HepG2 (cell line): ENCODE data around the gene ARL8B. TPM values are rescaled to one million over a fixed set of nuclear protein-coding genes. Genes with fewer than 3 reads are reported as not detected.

ENCODE experiments used
- CENPBD1 ChIP-seq: sonication (generic); formaldehyde crosslinking; IDR thresholded peaks from 2 replicates; pipeline ENCODE4 v1.8.0; 2022; ENCODE audit warnings: missing genetic modification reagents, low read depth, mild to moderate bottlenecking, borderline replicate concordance
- EZH2 ChIP-seq: conservative IDR thresholded peaks from 2 replicates; pipeline ENCODE4 v1.6.1; 2012; ENCODE audit warnings: mild to moderate bottlenecking, low read depth, low read length, moderate library complexity
- FOXO4 ChIP-seq: sonication (generic); formaldehyde crosslinking; conservative IDR thresholded peaks from 2 replicates; pipeline ENCODE4 v1.8.1; 2023; ENCODE audit warnings: missing genetic modification reagents
- GLI4 ChIP-seq: sonication (generic); formaldehyde crosslinking; IDR thresholded peaks from 2 replicates; pipeline ENCODE4 v1.5.1; 2020; ENCODE audit warnings: missing genetic modification reagents, mild to moderate bottlenecking, moderate library complexity, borderline replicate concordance
- HMG20A ChIP-seq: IDR thresholded peaks from 2 replicates; pipeline ENCODE4 v1.6.1; 2016; ENCODE audit warnings: borderline replicate concordance
- HNRNPLL ChIP-seq: fragments of 200-400 bp; formaldehyde crosslinking; IDR thresholded peaks from 2 replicates; pipeline ENCODE4 v1.6.1; 2017; ENCODE audit warnings: mild to moderate bottlenecking, low read depth, low read length; ENCODE audit not compliant: poor library complexity, severe bottlenecking
- KDM5B ChIP-seq: sonication (generic); formaldehyde crosslinking; IDR thresholded peaks from 2 replicates; pipeline ENCODE4 v1.4.0; 2020; ENCODE audit warnings: missing genetic modification reagents, mild to moderate bottlenecking, borderline replicate concordance
- MAX ChIP-seq: IDR thresholded peaks from 2 replicates; pipeline ENCODE4 v1.6.1; 2012; ENCODE audit warnings: inconsistent platforms
- NAIF1 ChIP-seq: sonication (generic); formaldehyde crosslinking; IDR thresholded peaks from 2 replicates; pipeline ENCODE4 v1.5.0; 2020; ENCODE audit warnings: mild to moderate bottlenecking, missing genetic modification reagents, borderline replicate concordance
- NFKB2 ChIP-seq: sonication (generic); formaldehyde crosslinking; IDR thresholded peaks from 2 replicates; pipeline ENCODE4 v1.4.0; 2020; ENCODE audit warnings: missing genetic modification reagents, borderline replicate concordance
- POGZ ChIP-seq: sonication (generic); formaldehyde crosslinking; IDR thresholded peaks from 2 replicates; pipeline ENCODE4 v1.4.0; 2020; ENCODE audit warnings: mild to moderate bottlenecking, missing genetic modification reagents
- SCMH1 ChIP-seq: sonication (generic); formaldehyde crosslinking; IDR thresholded peaks from 2 replicates; pipeline ENCODE4 v1.9.0; 2021; ENCODE audit warnings: missing genetic modification reagents, mild to moderate bottlenecking, borderline replicate concordance
- SKIL ChIP-seq: sonication (generic); formaldehyde crosslinking; IDR thresholded peaks from 2 replicates; pipeline ENCODE4 v1.8.0; 2022; ENCODE audit warnings: missing genetic modification reagents, mild to moderate bottlenecking, moderate library complexity, borderline replicate concordance
- SRY ChIP-seq: sonication (generic); formaldehyde crosslinking; IDR thresholded peaks from 2 replicates; pipeline ENCODE4 v1.8.0; 2022; ENCODE audit warnings: mild to moderate bottlenecking, missing genetic modification reagents
- ZBTB33 ChIP-seq: sonication (generic); formaldehyde crosslinking; IDR thresholded peaks from 2 replicates; pipeline ENCODE4 v1.4.0; 2020; ENCODE audit warnings: missing genetic modification reagents
- ZNF44 ChIP-seq: sonication (generic); formaldehyde crosslinking; IDR thresholded peaks from 2 replicates; pipeline ENCODE4 v1.5.1; 2020; ENCODE audit warnings: mild to moderate bottlenecking, missing genetic modification reagents
- ZNF451 ChIP-seq: sonication (generic); formaldehyde crosslinking; IDR thresholded peaks from 2 replicates; pipeline ENCODE4 v1.5.0; 2020; ENCODE audit warnings: mild to moderate bottlenecking, missing genetic modification reagents
- ZNF501 ChIP-seq: sonication (generic); formaldehyde crosslinking; IDR thresholded peaks from 2 replicates; pipeline ENCODE4 v1.5.1; 2020; ENCODE audit warnings: mild to moderate bottlenecking, moderate library complexity, missing genetic modification reagents
- ZNF562 ChIP-seq: sonication (generic); formaldehyde crosslinking; IDR thresholded peaks from 2 replicates; pipeline ENCODE4 v1.8.0; 2022; ENCODE audit warnings: missing genetic modification reagents, borderline replicate concordance
- ZNF563 ChIP-seq: sonication (generic); formaldehyde crosslinking; IDR thresholded peaks from 2 replicates; pipeline ENCODE4 v1.8.0; 2022; ENCODE audit warnings: mild to moderate bottlenecking, moderate library complexity, missing genetic modification reagents
- ZNF629 ChIP-seq: sonication (generic); formaldehyde crosslinking; conservative IDR thresholded peaks from 2 replicates; pipeline ENCODE4 v1.5.0; 2020; ENCODE audit warnings: missing genetic modification reagents
- ZNF644 ChIP-seq: IDR thresholded peaks from 2 replicates; pipeline ENCODE4 v1.6.1; 2016; ENCODE audit warnings: low read depth
- ZNF737 ChIP-seq: sonication (generic); formaldehyde crosslinking; IDR thresholded peaks from 2 replicates; pipeline ENCODE4 v1.5.0; 2020; ENCODE audit warnings: missing genetic modification reagents, mild to moderate bottlenecking, borderline replicate concordance
- ZSCAN9 ChIP-seq: IDR thresholded peaks from 2 replicates; pipeline ENCODE4 v1.6.1; 2016; ENCODE audit warnings: borderline replicate concordance
- polyA plus RNA-seq, 8 experiments: library from polyadenylated mRNA; depleted of rRNA in 3 of 8; stranded (reverse) in 7 of 8; unstranded in 1 of 8; fragments of >200 nt; fragmentation: Illumina TruSeq in 4 of 8; extraction: Trizol in 4 of 8; gene quantifications; 2 replicates each; pipeline versions ENCODE4 v1.2.1 to v1.2.3, GENCODE V29; 2011 to 2016; ENCODE audit warnings: low read depth in 4 of 8, missing spikeins in 1 of 8, mixed read lengths in 1 of 8; ENCODE audit not compliant: insufficient read depth in 1 of 8
- total RNA-seq, 5 experiments: library from RNA; depleted of rRNA; stranded (reverse); fragments of >200 nt; fragmentation: Illumina TruSeq; extraction: Trizol; gene quantifications; 2 replicates each; pipeline ENCODE4 v1.2.3, GENCODE V29; 2016; ENCODE audit warnings: low read depth in 1 of 5

ARL8B gene
- total and polyA plus RNA-seq, 2 of the 13 experiments (the other 11 are each of a cell fraction or from before 2014, with no cell fraction given): 23.5 to 30.4 TPM

- TF ChIP-seq SKIL (CRISPR knock-in tag) (no peak), GLI4 (CRISPR knock-in tag) (no peak), CENPBD1 (no peak), NFKB2 (CRISPR knock-in tag) (no peak), NAIF1 (CRISPR knock-in tag) (no peak), SRY (no peak), ZNF451 (CRISPR knock-in tag) (no peak), POGZ (CRISPR knock-in tag) (no peak), SCMH1 (no peak), EZH2 (no peak), ZNF562 (no peak), ZSCAN9 (CRISPR knock-in tag) (0 out of 2 replicates have a peak, but pooled peaks have one; percentile 4), ZNF737 (no peak), MAX (no peak), ZNF644 (CRISPR knock-in tag) (no peak), ZNF44 (no peak), ZNF563 (no peak), FOXO4 (CRISPR knock-in tag) (no peak), HNRNPLL (no peak), ZBTB33 (CRISPR knock-in tag) (no peak), KDM5B (CRISPR knock-in tag) (peak; percentile 29; the same call in 1 of the 2 replicates), ZNF629 (CRISPR knock-in tag) (no peak), HMG20A (CRISPR knock-in tag) (no peak), ZNF501 (CRISPR knock-in tag) (peak; percentile 0; the same call in 1 of the 2 replicates)
Measured at GRCh38 chr3:5122741-5123706, 932 bp downstream of the ARL8B start (continued).
